Loucy (cell line): ENCODE measurements around the gene ZNRF2.

Experiments used
- H2AFZ ChIP-seq: fragments of 200-600 bp; sonication (generic); 2 replicates; pipeline ENCODE4 v1.6.0; 2016; ENCODE audit warnings: antibody characterized with exemption, mild to moderate bottlenecking, low read length, moderate library complexity
- H3F3A ChIP-seq: fragments of 200-600 bp; 2 replicates; pipeline ENCODE4 v1.6.0; 2016; ENCODE audit warnings: antibody characterized with exemption, low read depth, mild to moderate bottlenecking
- H3K27me3 ChIP-seq: fragments of 200-600 bp; sonication (generic); 2 replicates; pipeline ENCODE4 v1.6.1; 2014; ENCODE audit warnings: low read length, mild to moderate bottlenecking; ENCODE audit not compliant: insufficient read depth, poor library complexity, severe bottlenecking
- H3K36me3 ChIP-seq: fragments of 200-600 bp; sonication (generic); 2 replicates; pipeline ENCODE4 v1.6.1; 2016; ENCODE audit warnings: low read length; ENCODE audit not compliant: insufficient read depth
- H3K4me1 ChIP-seq: fragments of 200-600 bp; sonication (generic); 2 replicates; pipeline ENCODE4 v1.5.1; 2014; ENCODE audit warnings: low read length, mild to moderate bottlenecking; ENCODE audit not compliant: insufficient read depth, poor library complexity, severe bottlenecking
- H3K4me2 ChIP-seq: fragments of 200-600 bp; sonication (generic); 2 replicates; pipeline ENCODE4 v1.6.0; 2014; ENCODE audit warnings: antibody characterized with exemption, low read length, low read depth, mild to moderate bottlenecking; ENCODE audit not compliant: poor library complexity, severe bottlenecking
- H3K4me3 ChIP-seq: fragments of 200-600 bp; sonication (generic); 2 replicates; pipeline ENCODE4 v1.5.1; 2014; ENCODE audit warnings: low read length, mild to moderate bottlenecking, mixed read lengths; ENCODE audit not compliant: poor library complexity, severe bottlenecking
- H3K79me2 ChIP-seq: fragments of 200-600 bp; sonication (generic); 2 replicates; pipeline ENCODE4 v1.6.1; 2014; ENCODE audit warnings: low read length; ENCODE audit not compliant: insufficient read depth
- H3K9ac ChIP-seq: fragments of 200-600 bp; sonication (generic); 2 replicates; pipeline ENCODE4 v1.6.0; 2014; ENCODE audit warnings: mild to moderate bottlenecking, low read depth, low read length, moderate library complexity; ENCODE audit not compliant: poor library complexity, severe bottlenecking
- H3K9me2 ChIP-seq: fragments of 200-600 bp; sonication (generic); replicated peaks from 2 replicates; pipeline ENCODE4 v1.6.1; 2016; ENCODE audit warnings: low read depth, low read length, mixed read lengths
- H3K9me3 ChIP-seq: fragments of 200-600 bp; sonication (generic); 2 replicates; pipeline ENCODE4 v1.6.1; 2014; ENCODE audit warnings: mild to moderate bottlenecking, antibody characterized with exemption, low read length, low read depth; ENCODE audit not compliant: insufficient read depth
- H4K20me1 ChIP-seq: fragments of 200-600 bp; sonication (generic); 2 replicates; pipeline ENCODE4 v1.6.0; 2014; ENCODE audit warnings: antibody characterized with exemption, low read length, mild to moderate bottlenecking; ENCODE audit not compliant: insufficient read depth, poor library complexity, severe bottlenecking
- CTCF ChIP-seq: fragments of 200-600 bp; sonication (generic); conservative IDR thresholded peaks from 2 replicates; pipeline ENCODE4 v1.5.1; 2014; ENCODE audit warnings: mild to moderate bottlenecking, antibody characterized with exemption, low read length
- EZH2phosphoT487 ChIP-seq: fragments of 200-600 bp; IDR thresholded peaks from 2 replicates; pipeline ENCODE4 v1.6.1; 2018; ENCODE audit warnings: antibody characterized with exemption, mild to moderate bottlenecking, moderate library complexity, borderline replicate concordance

The ZNRF2 gene

GRCh38 chr7:30266686-30267085, 17.7 kb upstream of the ZNRF2 start:
- Histone ChIP-seq H3K4me1 (no peaks in the 10 kb centered on the region), H3K79me2 (no peaks in the 10 kb centered on the region), H3K4me2 (no peak overlapping the region), H3K36me3 (no peaks in the 10 kb centered on the region), H3K4me3 (no peak overlapping the region), H3K9me3 (no peaks in the 10 kb centered on the region), H3K9me2 (no peaks in the 10 kb centered on the region), H4K20me1 (no peaks in the 10 kb centered on the region), H3K27me3 (no peaks in the 10 kb centered on the region), H3F3A (no peaks in the 10 kb centered on the region), H2AFZ (no peak overlapping the region), H3K9ac (no peak overlapping the region)
- TF ChIP-seq CTCF, result no peak
- no peak for TF ChIP-seq EZH2phosphoT487

- no peaks in the 10 kb centered on the region for H3K27me3 ChIP-seq
- no peak overlapping the region for H3K9ac ChIP-seq
- H3F3A ChIP-seq, result no peaks in the 10 kb centered on the region
- H3K36me3 ChIP-seq, result no peaks in the 10 kb centered on the region
- H3K79me2 ChIP-seq, result no peaks in the 10 kb centered on the region
- H3K4me2 ChIP-seq, result no peak overlapping the region
- no peaks in the 10 kb centered on the region for H3K9me3 ChIP-seq
- no peak overlapping the region for H3K4me3 ChIP-seq
- TF ChIP-seq EZH2phosphoT487, result no peak
- no peaks in the 10 kb centered on the region for H4K20me1 ChIP-seq
- H3K4me1 ChIP-seq, result no peaks in the 10 kb centered on the region
- H2AFZ ChIP-seq, result no peak overlapping the region
- no peaks in the 10 kb centered on the region for H3K9me2 ChIP-seq
Observed at GRCh38 chr7:30268586-30268985, 15.8 kb upstream of the ZNRF2 start.

- Histone ChIP-seq H3K36me3 (no peaks in the 10 kb centered on the region), H2AFZ (no peak overlapping the region), H4K20me1 (no peaks in the 10 kb centered on the region), H3K27me3 (no peaks in the 10 kb centered on the region), H3K4me2 (no peak overlapping the region), H3K4me3 (no peak overlapping the region), H3K9ac (no peak overlapping the region), H3K4me1 (no peaks in the 10 kb centered on the region), H3K9me2 (no peaks in the 10 kb centered on the region), H3K79me2 (no peaks in the 10 kb centered on the region), H3F3A (no peaks in the 10 kb centered on the region), H3K9me3 (no peaks in the 10 kb centered on the region)
- TF ChIP-seq CTCF, result no peak
- TF ChIP-seq EZH2phosphoT487, result no peak
Observed at GRCh38 chr7:30269490-30269889, 14.9 kb upstream of the ZNRF2 start.

GRCh38 chr7:30270921-30271320, 13.5 kb upstream of the ZNRF2 start:
- H3K27me3 ChIP-seq, result no peaks in the 10 kb centered on the region
- H3K9me2 ChIP-seq, result no peaks in the 10 kb centered on the region
- TF ChIP-seq CTCF (no peak), EZH2phosphoT487 (no peak)
- no peaks in the 10 kb centered on the region for H3K79me2 ChIP-seq
- H3K36me3 ChIP-seq, result no peaks in the 10 kb centered on the region
- no peak overlapping the region for H3K4me2 ChIP-seq
- H2AFZ ChIP-seq, result no peak overlapping the region
- no peak overlapping the region for H3K9ac ChIP-seq
- H3K9me3 ChIP-seq, result no peaks in the 10 kb centered on the region
- no peak overlapping the region for H3K4me3 ChIP-seq
- H3F3A ChIP-seq, result no peaks in the 10 kb centered on the region
- H4K20me1 ChIP-seq, result no peaks in the 10 kb centered on the region
- H3K4me1 ChIP-seq, result no peaks in the 10 kb centered on the region
